Measurements from ENCODE around the gene AGAP3. TPM values are rescaled to one million over a fixed set of nuclear protein-coding genes. Genes with fewer than 3 reads are reported as not detected.
"Not testable (repeated sequence)": the region's sequence is repeated elsewhere in the genome, so short reads cannot be mapped to it uniquely, and the experiment has no call there.

Gene AGAP3
- polyA plus RNA-seq (ENCODE audit: insufficient read length): 65.0 TPM
- long read RNA-seq, donor 1, partial matches to known transcripts: 36 of 37 reads
- long read RNA-seq, donor 1, other reads (novel, unspliced or antisense): 0 of 37 reads
- long read RNA-seq, donor 2: 0 reads
- long read RNA-seq, donor 3, partial matches to known transcripts: 0 of 1 reads
- long read RNA-seq, donor 3, other reads (novel, unspliced or antisense): 0 of 1 reads
- long read RNA-seq, donor 4, partial matches to known transcripts: 0 of 1 reads
- long read RNA-seq, donor 4, other reads (novel, unspliced or antisense): 0 of 1 reads
- long read RNA-seq, donor 5, partial matches to known transcripts: 6 of 9 reads
- long read RNA-seq, donor 5, other reads (novel, unspliced or antisense): 0 of 9 reads
- long read RNA-seq, donor 6, partial matches to known transcripts: 25 of 26 reads
- long read RNA-seq, donor 6, other reads (novel, unspliced or antisense): 0 of 26 reads
- long read RNA-seq, donor 7, partial matches to known transcripts: 7 of 13 reads
- long read RNA-seq, donor 7, other reads (novel, unspliced or antisense): 0 of 13 reads
- long read RNA-seq, donor 8, partial matches to known transcripts: 0 of 1 reads
- long read RNA-seq, donor 8, other reads (novel, unspliced or antisense): 0 of 1 reads

DNA sequence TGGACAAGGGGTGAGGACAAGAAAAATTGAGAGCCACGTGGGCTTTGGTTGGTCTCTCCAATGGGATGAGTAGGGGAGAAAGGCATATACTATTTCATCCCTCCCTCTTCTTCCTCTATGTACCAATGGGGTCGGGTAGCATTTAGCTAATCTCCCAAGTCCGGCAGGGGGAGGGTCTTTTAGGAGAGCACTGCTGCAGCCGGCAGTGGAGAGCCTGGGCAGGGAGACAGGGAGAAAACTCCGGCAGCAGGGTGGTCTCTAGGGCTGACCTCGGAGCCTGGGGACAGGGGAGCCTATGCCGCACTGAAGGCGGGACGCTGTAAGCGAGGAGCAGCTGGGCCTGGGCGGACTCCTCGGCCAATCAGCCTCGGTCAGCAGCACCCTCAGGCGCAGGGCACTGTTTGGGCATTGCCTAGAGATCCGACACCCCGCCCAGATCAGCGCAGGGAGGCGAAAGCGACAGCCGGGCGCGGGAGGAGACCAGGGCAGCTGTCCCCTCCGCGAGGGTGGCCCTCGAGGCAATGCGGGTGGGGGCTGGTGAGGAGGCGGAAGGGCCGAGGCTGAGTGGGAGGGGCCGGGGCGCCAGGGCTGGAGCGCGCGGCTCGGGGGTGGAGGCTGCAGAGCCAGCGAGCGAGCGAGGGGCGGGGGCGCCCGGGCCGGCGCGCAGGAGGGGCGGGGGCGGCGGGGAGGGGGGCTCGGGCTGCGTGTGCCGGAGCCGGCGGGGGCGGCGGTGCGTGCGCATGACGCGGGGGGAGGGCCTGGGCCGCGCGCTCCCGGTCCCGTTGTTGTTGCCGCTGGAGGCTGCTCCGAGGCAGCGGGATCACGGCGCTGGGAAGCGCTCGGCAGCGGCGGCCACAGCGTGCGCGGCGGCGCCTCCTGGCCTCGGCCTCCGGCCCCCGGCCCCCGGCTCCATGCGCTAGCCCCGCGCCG lies at the start of gene AGAP3:
TSS of gene AGAP3 (plus strand) at position 785 of the 930 bp plus-strand sequence. CDS start 267 bp downstream, outside the sequence.
- peak; percentile 84 for DNase-seq

DNA sequence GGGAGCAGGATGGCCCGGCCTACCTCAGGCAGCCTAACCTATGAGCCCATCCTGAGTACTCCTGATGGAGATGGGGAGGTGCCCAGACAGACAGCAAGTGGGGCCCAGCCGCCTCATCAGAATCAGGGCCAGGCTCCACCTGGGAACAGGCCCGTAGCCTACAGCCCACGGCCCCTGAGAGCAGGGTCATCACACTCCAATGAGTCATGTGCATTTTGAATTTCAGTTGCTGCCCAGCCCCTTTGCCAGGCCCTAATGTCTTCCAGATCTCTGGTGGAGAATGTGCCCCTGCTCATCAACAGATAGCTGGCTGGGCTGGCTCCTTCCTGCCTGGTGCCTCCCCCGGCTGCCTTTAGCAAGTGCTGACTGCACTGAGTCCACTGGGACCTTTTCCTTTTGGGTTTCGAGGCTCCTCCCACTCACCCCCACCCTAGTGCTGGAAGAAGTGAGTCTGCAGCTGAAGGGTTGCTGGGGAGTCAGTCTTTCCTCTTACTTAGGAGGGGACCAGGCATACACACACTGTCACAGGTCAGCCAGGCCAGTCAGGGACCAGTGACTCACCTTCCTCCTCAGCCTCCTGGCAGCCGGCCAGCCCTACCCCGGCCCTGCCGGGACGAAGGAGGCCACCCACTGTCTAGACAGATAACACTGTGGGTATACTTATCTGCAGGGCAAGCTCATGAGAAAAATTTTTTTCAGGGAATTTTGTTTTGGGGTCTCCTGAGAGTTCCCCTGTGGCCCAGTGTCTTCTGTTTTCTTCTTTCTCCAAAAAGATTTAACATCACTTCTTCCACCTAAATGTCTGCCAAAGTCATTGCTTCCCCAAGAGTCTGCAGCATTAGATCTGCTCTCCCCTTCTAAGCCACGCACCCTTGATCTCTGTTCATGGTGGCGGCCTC lies 47.1 kb upstream of the AGAP3 start:
- no peak for DNase-seq

DNA sequence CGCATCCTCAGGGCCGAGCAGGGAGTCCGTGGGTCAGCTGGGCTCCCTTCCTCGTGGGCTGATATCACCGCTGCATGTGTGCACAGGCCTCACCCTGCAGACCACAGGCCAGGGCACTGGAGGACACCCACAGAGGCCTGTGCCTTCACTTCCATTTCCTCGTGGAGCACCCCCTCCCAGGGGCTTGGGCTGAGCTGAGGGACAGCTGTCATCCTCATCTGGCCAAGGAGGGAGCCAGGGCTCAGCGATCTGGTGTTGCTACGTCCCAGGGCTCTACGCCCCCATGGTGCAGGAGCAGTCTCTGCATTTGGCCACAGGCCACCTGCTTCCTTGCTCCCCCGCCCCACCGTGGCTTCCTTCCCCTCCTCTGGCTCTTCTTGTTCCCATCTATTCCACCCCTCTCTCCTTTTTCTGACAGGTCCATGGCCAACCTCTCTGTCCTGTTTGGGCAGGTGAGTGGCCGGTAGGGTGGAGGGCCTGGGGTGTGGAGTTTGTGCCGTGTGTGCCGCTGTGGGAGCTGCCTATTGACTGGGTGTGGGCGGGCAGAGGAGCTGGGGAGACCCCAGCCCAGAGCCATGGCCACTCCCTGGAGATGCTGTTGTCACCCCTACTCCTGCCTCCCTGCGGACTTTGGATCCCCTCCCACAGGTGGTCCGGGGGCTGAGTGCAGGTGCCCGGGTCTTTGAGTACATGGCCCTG lies 46.3 kb upstream of the AGAP3 start:
- DNase-seq: no peak

GRCh38 chr7:151040616-151041375 lies 45.5 kb upstream of the AGAP3 start:
- DNase-seq: no peak

- not testable (repeated sequence) for DNase-seq
These were observed 42.8 kb upstream of the AGAP3 start for GRCh38 chr7:151043449-151043848.

- no peak for DNase-seq
These were observed 42.3 kb upstream of the AGAP3 start for GRCh38 chr7:151043959-151044358.

DNA sequence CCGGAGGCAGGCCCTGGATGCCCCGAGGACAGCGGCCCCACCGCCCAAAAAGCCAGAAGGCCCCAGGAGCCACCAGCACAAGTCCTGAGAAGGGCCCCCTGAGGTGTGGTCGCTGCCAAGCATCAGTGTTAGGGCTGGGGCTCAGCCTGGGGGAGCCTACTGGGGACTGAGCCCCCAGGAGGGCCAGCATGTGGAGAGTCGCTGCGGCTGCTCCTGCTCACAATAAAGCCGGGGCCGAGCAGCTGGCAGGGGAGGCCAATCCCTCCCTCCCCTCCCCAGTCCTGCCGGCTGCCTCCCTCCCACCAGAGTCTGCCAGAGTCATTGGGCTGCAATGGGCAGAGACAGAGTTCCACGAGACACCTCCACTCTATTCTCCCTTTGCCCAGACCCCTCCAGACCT lies 41.0 kb upstream of the AGAP3 start:
- no peak for DNase-seq

- DNase-seq: no peak
These were observed 40.3 kb upstream of the AGAP3 start for GRCh38 chr7:151045967-151046366.

DNA sequence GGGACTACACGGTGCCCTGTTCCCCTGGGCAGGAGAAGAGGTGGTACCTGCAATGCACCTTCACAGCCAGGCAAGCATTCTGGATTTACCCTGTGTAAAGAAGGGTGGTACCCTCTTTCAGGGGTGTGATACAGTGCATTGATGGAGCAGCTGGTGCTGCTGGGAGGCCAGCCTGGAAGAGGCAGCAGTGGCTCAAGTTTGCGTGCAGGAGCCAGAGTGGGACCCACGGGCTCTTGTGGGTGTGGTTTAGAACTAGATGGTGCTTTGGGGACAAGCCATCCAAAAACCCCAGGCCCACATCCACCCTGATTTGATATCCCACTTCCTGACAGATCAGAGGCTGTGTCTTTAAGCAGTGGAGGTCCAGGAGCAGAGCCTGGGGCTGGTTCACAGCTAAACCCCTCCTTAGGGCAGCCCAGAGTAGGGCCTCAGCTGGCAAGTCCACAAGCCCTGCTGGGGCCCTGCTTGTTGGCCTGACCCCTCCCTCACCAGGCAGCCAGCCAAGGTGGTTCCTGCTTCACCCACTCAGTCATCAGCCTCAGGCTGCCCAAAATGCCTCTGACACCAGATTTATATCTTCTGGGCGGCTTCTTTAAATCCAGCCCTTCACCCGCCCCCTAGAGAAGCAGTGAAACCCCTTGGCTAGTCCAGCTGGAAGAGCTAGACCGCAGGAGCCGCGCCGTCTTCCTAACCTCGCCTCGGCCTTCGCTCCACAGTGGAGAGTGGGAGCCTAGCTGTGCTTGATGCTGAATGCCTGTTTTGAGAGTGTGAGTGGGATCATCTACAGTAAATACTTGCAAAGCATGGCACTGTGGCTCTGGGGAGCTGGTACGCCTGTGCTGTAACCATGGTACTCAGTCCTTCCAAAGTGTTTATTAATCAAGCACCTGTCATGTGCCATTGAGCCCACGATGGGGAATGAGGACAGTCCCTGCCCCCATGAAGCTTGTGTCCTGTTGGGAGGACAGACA lies 39.4 kb upstream of the AGAP3 start:
- DNase-seq: no peak

DNA sequence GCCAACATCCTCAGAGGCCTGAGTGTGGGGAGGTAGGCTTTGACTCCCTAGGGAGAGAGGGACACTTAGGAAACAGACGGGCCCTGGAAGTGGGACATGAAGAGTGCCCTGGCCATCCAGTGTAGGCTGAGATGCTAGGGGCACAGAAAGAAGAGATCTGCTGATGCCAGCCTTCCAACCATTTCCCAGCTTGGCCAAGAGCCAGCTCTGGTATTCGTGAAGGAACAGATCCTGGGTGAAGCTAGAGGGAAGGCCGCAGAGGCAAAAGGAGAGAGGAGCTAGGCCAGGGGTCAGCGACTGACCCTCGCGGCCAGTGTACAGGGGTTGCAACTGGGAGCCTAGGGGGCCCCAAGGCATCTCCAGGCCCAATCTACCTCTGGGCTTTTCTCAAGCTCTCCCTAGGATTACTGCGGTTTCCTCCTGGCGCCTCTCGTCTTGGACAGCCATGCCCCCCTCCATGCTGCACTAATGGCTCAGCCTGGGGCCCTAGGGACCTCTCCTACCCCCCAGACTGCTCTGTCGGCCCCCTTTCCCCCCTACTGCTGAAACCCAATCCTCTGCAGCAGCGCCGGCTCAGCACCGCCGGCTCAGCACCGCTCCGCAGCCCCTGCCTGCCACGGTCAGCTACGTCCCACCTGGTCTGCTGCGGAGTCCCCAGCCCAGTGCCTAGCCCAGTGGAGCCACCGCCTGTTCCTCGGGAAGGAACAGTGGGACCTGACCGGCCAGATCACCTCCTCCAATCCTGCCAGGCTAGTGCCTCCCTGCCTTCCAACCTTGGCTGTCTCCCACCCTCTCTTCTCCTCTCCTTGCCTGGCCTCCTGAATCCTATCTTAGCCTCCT lies 38.1 kb upstream of the AGAP3 start, which contains the start of gene ASIC3:
TSS of gene ASIC3 (plus strand) at position 556 of the 840 bp plus-strand sequence. CDS start 355 bp downstream, outside the sequence.
- no peak for DNase-seq

DNA sequence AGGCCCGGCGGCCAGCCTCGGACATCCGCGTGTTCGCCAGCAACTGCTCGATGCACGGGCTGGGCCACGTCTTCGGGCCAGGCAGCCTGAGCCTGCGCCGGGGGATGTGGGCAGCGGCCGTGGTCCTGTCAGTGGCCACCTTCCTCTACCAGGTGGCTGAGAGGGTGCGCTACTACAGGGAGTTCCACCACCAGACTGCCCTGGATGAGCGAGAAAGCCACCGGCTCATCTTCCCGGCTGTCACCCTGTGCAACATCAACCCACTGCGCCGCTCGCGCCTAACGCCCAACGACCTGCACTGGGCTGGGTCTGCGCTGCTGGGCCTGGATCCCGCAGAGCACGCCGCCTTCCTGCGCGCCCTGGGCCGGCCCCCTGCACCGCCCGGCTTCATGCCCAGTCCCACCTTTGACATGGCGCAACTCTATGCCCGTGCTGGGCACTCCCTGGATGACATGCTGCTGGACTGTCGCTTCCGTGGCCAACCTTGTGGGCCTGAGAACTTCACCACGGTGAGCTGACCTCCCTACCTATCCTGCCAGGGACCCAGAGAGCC lies 37.3 kb upstream of the AGAP3 start:
- DNase-seq: no peak

- DNase-seq: no peak
These were observed 35.2 kb upstream of the AGAP3 start for GRCh38 chr7:151051108-151051507.

DNA sequence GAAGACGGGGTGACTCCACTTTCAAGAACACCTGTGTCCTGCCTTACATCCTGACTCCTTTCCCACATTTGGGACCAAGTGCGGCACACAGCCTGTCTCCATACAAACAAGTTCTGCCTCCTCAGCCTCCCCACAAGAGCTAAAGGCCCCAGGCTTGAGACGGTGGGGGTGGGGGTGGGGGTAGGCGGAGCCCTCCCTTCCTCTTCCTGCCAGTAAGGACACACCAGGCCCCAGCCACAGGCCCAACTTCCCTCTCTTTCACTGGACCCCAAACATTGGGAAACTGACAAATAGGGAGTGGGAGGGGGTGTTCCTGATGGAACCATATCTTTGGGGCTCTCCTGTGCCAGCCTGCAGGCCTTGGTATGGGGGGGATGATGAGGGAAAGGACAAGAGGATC lies 33.2 kb upstream of the AGAP3 start:
- DNase-seq: no peak

GRCh38 chr7:151053751-151054150 lies 32.5 kb upstream of the AGAP3 start:
- DNase-seq: no peak

GRCh38 chr7:151056283-151056665 lies 30.0 kb upstream of the AGAP3 start:
- DNase-seq: no peak

DNA sequence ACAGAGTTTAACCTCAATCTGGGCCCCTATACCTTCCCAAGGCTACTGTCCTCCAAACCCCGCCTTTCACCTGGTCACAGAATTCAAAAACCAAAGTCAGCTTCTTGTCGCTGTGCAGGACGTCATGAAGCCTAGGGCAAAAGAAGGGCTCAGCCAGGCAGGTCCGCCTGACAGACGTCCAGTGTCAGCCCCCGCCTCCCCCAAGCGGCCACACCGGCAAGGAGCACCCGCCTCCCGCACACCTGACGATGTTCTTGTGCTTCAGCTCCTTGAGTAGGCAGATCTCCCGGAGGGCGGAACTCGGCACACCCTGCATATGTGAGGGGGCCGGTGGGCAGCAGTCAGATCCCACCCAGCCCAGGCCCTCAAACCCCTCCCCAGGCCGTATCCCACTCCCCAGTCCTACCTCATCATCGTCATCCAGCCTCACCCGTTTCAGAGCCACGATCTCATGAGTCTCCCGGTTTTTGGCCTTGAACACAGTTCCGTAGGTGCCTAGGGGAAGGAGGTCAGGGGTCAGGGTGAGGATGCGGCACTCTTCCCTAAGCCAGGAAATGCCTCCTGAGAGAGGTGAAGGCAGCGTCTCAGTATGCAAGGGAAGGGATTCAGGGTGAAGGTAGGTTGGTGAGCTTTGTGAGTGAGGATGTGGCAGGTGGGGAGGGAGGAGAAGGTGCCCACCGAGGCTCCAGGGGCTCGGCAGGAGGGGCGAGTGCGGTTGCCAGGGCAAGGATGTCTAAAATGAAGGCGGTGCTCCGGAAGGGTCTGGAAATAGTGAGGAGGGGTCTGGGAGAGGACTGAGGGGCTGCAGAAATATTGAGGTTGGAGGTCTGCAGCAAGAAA lies 29.4 kb upstream of the AGAP3 start:
- no peak for DNase-seq

Data from left kidney (tissue), 8 donors.